Nucleus accumbens (tissue), 56 donors: ENCODE measurements around the gene ATP2A3.

ENCODE experiments used
- DNase-seq, 56 donors: peaks; one replicate each; lab custom pipeline; 2025; lab: John Stamatoyannopoulos, UW

Gene ATP2A3

GRCh38 chr17:3964203-3965117 lies at the start of gene ATP2A3:
TSS of gene ATP2A3 (minus strand) at chr17:3964437. CDS start at chr17:3964291, 146 bp downstream.
- DNase-seq = no peak

- no peak for DNase-seq
Observed at GRCh38 chr17:4010754-4011153, 46.5 kb upstream of the ATP2A3 start.

- DNase-seq = peak in 4 of 56 donors; percentile 16 to 34 (median 19)
Observed at GRCh38 chr17:4009186-4009785, 45.0 kb upstream of the ATP2A3 start.

GRCh38 chr17:4008441-4009185 lies 44.4 kb upstream of the ATP2A3 start:
- DNase-seq = peak in 1 of 56 donors; percentile 11

GRCh38 chr17:4008082-4008435 lies 43.8 kb upstream of the ATP2A3 start:
- no peak for DNase-seq

GRCh38 chr17:4007346-4008081 lies 43.3 kb upstream of the ATP2A3 start:
- DNase-seq = no peak

- no peak for DNase-seq
Observed at GRCh38 chr17:4006745-4007211, 42.5 kb upstream of the ATP2A3 start.

GRCh38 chr17:4006165-4006589 lies 41.9 kb upstream of the ATP2A3 start:
- DNase-seq = peak in 1 of 56 donors; percentile 21

GRCh38 chr17:4005296-4006164 lies 41.3 kb upstream of the ATP2A3 start:
- DNase-seq = peak in 4 of 56 donors; percentile 21 to 43 (median 30)

- peak in 9 of 56 donors; percentile 4 to 57 (median 24) for DNase-seq
Observed at GRCh38 chr17:4004517-4005295, 40.5 kb upstream of the ATP2A3 start.

GRCh38 chr17:4003501-4004421 lies 39.5 kb upstream of the ATP2A3 start:
- DNase-seq = no peak

- no peak for DNase-seq
Observed at GRCh38 chr17:4003131-4003500, 38.9 kb upstream of the ATP2A3 start.

- no peak for DNase-seq
Observed at GRCh38 chr17:4001048-4001590, 36.9 kb upstream of the ATP2A3 start.

GRCh38 chr17:3998436-3998835 lies 34.2 kb upstream of the ATP2A3 start:
- no peak for DNase-seq

- DNase-seq = no peak
Observed at GRCh38 chr17:3995067-3995466, 30.8 kb upstream of the ATP2A3 start.

- DNase-seq = no peak
Observed at GRCh38 chr17:3994221-3994576, 30.0 kb upstream of the ATP2A3 start.
